SU-DHL-6 (cell line): ENCODE measurements around the gene BTBD9.

ENCODE experiments used
- H2AFZ ChIP-seq: fragments of 200-600 bp; sonication (generic); 2 replicates; pipeline ENCODE4 v1.6.1; 2014; ENCODE audit warnings: low read depth, mild to moderate bottlenecking, moderate library complexity, mixed read lengths, antibody characterized with exemption, low read length; ENCODE audit not compliant: severe bottlenecking
- H3F3A ChIP-seq: fragments of 200-600 bp; shearing (Covaris generic); 2 replicates; pipeline ENCODE4 v1.6.0; 2016; ENCODE audit warnings: antibody characterized with exemption, mild to moderate bottlenecking; ENCODE audit not compliant: insufficient read depth
- H3K27ac ChIP-seq: fragments of 200-600 bp; sonication (generic); 2 replicates; pipeline ENCODE4 v1.5.1; 2016; ENCODE audit warnings: low read depth, mild to moderate bottlenecking, low read length, moderate library complexity, mixed read lengths
- H3K27me3 ChIP-seq: fragments of 200-600 bp; sonication (generic), shearing (Covaris generic); 2 replicates; pipeline ENCODE4 v1.6.0; 2014; ENCODE audit warnings: mild to moderate bottlenecking, low read length
- H3K36me3 ChIP-seq: fragments of 200-600 bp; sonication (generic); 2 replicates; pipeline ENCODE4 v1.6.1; 2014; ENCODE audit warnings: mild to moderate bottlenecking, low read length, mixed read lengths
- H3K4me2 ChIP-seq: fragments of 300-600, 200-600 bp; shearing (Covaris generic), sonication (generic); 2 replicates; pipeline ENCODE4 v1.6.0; 2014; ENCODE audit warnings: low read length, low read depth, mild to moderate bottlenecking; ENCODE audit not compliant: poor library complexity, severe bottlenecking
- H3K4me3 ChIP-seq: fragments of 200-600 bp; sonication (generic); 2 replicates; pipeline ENCODE4 v1.5.1; 2014; ENCODE audit warnings: antibody characterized with exemption, low read length, mild to moderate bottlenecking, mixed read lengths; ENCODE audit not compliant: insufficient read depth, poor library complexity, severe bottlenecking
- H3K79me2 ChIP-seq: fragments of 200-600 bp; sonication (generic); 2 replicates; pipeline ENCODE4 v1.6.1; 2014; ENCODE audit warnings: mild to moderate bottlenecking, low read length, moderate library complexity; ENCODE audit not compliant: insufficient read depth
- H3K9ac ChIP-seq: fragments of 200-600 bp; sonication (generic); 2 replicates; pipeline ENCODE4 v1.7.0; 2014; ENCODE audit warnings: mild to moderate bottlenecking, low read length
- H3K9me2 ChIP-seq: fragments of 200-600 bp; sonication (generic); replicated peaks from 2 replicates; pipeline ENCODE4 v1.6.1; 2014; ENCODE audit warnings: low read length; ENCODE audit not compliant: insufficient read depth
- H3K9me3 ChIP-seq: fragments of 200-600 bp; sonication (generic); 2 replicates; pipeline ENCODE4 v1.6.1; 2014; ENCODE audit warnings: low read length, mixed read lengths; ENCODE audit not compliant: insufficient read depth
- H4K20me1 ChIP-seq: fragments of 200-600 bp; sonication (generic); 2 replicates; pipeline ENCODE4 v1.6.1; 2014; ENCODE audit warnings: low read depth, mild to moderate bottlenecking, antibody characterized with exemption, low read length, moderate library complexity, mixed read lengths
- EZH2phosphoT487 ChIP-seq: fragments of 200-600 bp; sonication (generic), shearing (Covaris generic); conservative IDR thresholded peaks from 2 replicates; pipeline ENCODE4 v1.6.1; 2018; ENCODE audit warnings: mild to moderate bottlenecking, antibody characterized with exemption, low read length, moderate library complexity, mixed read lengths
- TF ChIP-seq, protein P1 (sequence below): fragments of 200-600 bp; sonication (generic); IDR thresholded peaks from one replicate; pipeline ENCODE4 v1.5.1; 2017; ENCODE audit warnings: antibody characterized with exemption, mild to moderate bottlenecking, low read length, moderate library complexity; ENCODE audit not compliant: insufficient read depth, poor library complexity, severe bottlenecking

BTBD9 gene

DNA sequence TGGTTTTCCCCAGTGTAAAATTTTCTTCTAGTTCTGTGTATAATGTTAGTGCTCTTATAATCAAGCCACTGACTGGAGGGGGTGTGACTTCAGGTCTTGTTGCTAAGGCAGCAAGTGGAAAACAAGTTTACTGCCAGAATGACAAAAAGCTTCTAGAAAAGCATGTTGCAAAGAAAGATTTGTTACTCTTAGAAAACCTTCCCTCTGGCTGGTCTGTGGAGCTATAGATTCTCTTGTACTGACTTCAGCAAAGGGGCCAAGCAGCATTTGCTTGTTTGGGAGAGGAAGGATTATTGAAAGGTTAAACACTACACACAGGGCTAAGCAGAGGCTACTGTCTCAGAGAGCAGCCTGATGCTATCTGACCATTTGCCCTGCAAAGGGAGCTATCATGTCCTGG lies 288.8 kb downstream of the BTBD9 start:
- H2AFZ ChIP-seq, result no peak overlapping the region
- no peak overlapping the region for H3K4me2 ChIP-seq
- H3F3A ChIP-seq, result no peaks in the 10 kb centered on the region
- no peaks in the 10 kb centered on the region for H3K9me3 ChIP-seq
- H4K20me1 ChIP-seq, result no peaks in the 10 kb centered on the region
- H3K79me2 ChIP-seq, result no peaks in the 10 kb centered on the region
- no peak overlapping the region for H3K4me3 ChIP-seq
- H3K27me3 ChIP-seq, result no peaks in the 10 kb centered on the region
- H3K9ac ChIP-seq, result no peak overlapping the region
- H3K27ac ChIP-seq, result no peak overlapping the region
- TF ChIP-seq, protein P1, sequence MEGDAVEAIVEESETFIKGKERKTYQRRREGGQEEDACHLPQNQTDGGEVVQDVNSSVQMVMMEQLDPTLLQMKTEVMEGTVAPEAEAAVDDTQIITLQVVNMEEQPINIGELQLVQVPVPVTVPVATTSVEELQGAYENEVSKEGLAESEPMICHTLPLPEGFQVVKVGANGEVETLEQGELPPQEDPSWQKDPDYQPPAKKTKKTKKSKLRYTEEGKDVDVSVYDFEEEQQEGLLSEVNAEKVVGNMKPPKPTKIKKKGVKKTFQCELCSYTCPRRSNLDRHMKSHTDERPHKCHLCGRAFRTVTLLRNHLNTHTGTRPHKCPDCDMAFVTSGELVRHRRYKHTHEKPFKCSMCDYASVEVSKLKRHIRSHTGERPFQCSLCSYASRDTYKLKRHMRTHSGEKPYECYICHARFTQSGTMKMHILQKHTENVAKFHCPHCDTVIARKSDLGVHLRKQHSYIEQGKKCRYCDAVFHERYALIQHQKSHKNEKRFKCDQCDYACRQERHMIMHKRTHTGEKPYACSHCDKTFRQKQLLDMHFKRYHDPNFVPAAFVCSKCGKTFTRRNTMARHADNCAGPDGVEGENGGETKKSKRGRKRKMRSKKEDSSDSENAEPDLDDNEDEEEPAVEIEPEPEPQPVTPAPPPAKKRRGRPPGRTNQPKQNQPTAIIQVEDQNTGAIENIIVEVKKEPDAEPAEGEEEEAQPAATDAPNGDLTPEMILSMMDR, result no peak
- TF ChIP-seq EZH2phosphoT487, result no peak
- H3K9me2 ChIP-seq, result no peaks in the 10 kb centered on the region
- no peaks in the 10 kb centered on the region for H3K36me3 ChIP-seq

DNA sequence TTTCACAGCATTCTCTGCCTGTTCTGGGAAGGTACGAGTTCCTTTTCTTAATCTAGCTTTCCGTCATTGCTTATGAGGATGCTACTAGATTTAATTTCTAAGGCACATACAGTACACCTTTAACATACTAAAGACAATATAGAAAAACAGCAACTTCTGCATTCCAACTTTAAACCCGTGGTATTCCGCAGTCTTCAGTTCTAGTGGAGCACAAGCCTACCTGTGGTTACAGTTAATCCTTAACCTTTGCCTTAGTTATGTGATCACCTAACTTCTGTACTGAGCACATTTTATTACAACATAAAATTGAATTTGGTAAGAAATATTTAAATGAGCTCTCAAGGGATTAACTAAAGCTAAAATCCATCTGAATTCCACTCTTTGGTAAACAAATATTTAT lies 289.5 kb downstream of the BTBD9 start:
- Histone ChIP-seq H4K20me1 (no peaks in the 10 kb centered on the region), H3K36me3 (no peaks in the 10 kb centered on the region), H3K4me3 (no peak overlapping the region), H3K9ac (no peak overlapping the region), H3K4me2 (no peak overlapping the region), H3K27me3 (no peaks in the 10 kb centered on the region), H3K27ac (no peak overlapping the region), H3K79me2 (no peaks in the 10 kb centered on the region), H3K9me2 (no peaks in the 10 kb centered on the region), H2AFZ (no peak overlapping the region), H3K9me3 (no peaks in the 10 kb centered on the region), H3F3A (no peaks in the 10 kb centered on the region)
- TF ChIP-seq EZH2phosphoT487, result no peak
- TF ChIP-seq, protein P1, result no peak

DNA sequence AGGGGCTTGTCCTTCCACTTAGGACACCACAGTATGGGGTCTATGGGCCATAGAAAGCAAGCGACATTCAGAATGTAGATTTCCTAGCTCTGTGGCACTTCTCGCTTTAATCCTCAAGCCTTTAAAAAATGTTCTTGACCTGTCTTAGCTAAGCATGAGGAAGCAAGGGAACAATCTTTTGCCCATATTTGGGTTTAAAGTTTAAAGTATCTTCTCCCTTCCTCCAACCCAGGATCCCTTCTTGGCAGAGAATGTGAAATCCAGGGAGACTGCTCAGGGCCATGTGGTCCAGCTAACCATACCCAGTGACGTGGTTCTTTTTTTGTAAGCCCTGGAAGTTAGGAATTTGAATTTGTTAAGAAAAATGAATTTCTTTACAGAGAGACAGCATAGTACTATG lies 289.9 kb downstream of the BTBD9 start:
- H3K27me3 ChIP-seq, result no peaks in the 10 kb centered on the region
- no peak overlapping the region for H3K27ac ChIP-seq
- H3K9me3 ChIP-seq, result no peaks in the 10 kb centered on the region
- no peak overlapping the region for H3K4me3 ChIP-seq
- H3K9me2 ChIP-seq, result no peaks in the 10 kb centered on the region
- H4K20me1 ChIP-seq, result no peaks in the 10 kb centered on the region
- H3K9ac ChIP-seq, result no peak overlapping the region
- TF ChIP-seq, protein P1, result no peak
- no peak for TF ChIP-seq EZH2phosphoT487
- no peaks in the 10 kb centered on the region for H3K79me2 ChIP-seq
- no peak overlapping the region for H3K4me2 ChIP-seq
- no peaks in the 10 kb centered on the region for H3K36me3 ChIP-seq
- no peaks in the 10 kb centered on the region for H3F3A ChIP-seq
- H2AFZ ChIP-seq, result no peak overlapping the region
